Hepatocyte (in vitro differentiated cells): ENCODE data around the gene ADGRV1. TPM values are rescaled to one million over a fixed set of nuclear protein-coding genes. Genes with fewer than 3 reads are reported as not detected.
"Not testable (repeated sequence)": the region's sequence is repeated elsewhere in the genome, so short reads cannot be mapped to it uniquely, and the experiment has no call there.

Source experiments
- DNase-seq: peaks from one replicate; pipeline ENCODE4 v3.0.0-alpha.2; 2016; ENCODE audit warnings: low spot score
- H2AFZ ChIP-seq: fragments of 200-600 bp; sonication (generic); 2 replicates; pipeline ENCODE4 v1.6.0; 2016; ENCODE audit warnings: antibody characterized with exemption, mild to moderate bottlenecking
- H3K27ac ChIP-seq: fragments of 200-600 bp; sonication (generic); 2 replicates; pipeline ENCODE4 v1.5.1; 2016; ENCODE audit warnings: mild to moderate bottlenecking
- H3K27me3 ChIP-seq: fragments of 200-600 bp; sonication (generic); 2 replicates; pipeline ENCODE4 v1.6.1; 2016
- H3K36me3 ChIP-seq: fragments of 200-600 bp; sonication (generic); replicated peaks from 2 replicates; pipeline ENCODE4 v1.5.1; 2016; ENCODE audit warnings: low read depth; ENCODE audit not compliant: insufficient read depth
- H3K4me1 ChIP-seq: fragments of 200-600 bp; sonication (generic); 2 replicates; pipeline ENCODE4 v1.5.1; 2016; ENCODE audit warnings: mild to moderate bottlenecking, moderate library complexity; ENCODE audit not compliant: insufficient read depth
- H3K4me2 ChIP-seq: fragments of 200-600 bp; sonication (generic); 2 replicates; pipeline ENCODE4 v1.6.0; 2016
- H3K4me3 ChIP-seq: fragments of 200-600 bp; sonication (generic); 2 replicates; pipeline ENCODE4 v1.5.1; 2016; ENCODE audit warnings: mild to moderate bottlenecking
- H3K79me2 ChIP-seq: fragments of 200-600 bp; sonication (generic); 2 replicates; pipeline ENCODE4 v1.6.0; 2017; ENCODE audit warnings: mild to moderate bottlenecking
- H3K9me2 ChIP-seq: fragments of 200-600 bp; sonication (generic); replicated peaks from 2 replicates; pipeline ENCODE4 v1.6.0; 2017; ENCODE audit warnings: mild to moderate bottlenecking; ENCODE audit not compliant: insufficient read depth
- H3K9me3 ChIP-seq: fragments of 200-600 bp; sonication (generic); 2 replicates; pipeline ENCODE4 v1.5.1; 2016; ENCODE audit warnings: low read depth, mild to moderate bottlenecking
- H4K20me1 ChIP-seq: fragments of 200-600 bp; sonication (generic); 2 replicates; pipeline ENCODE4 v1.6.0; 2016; ENCODE audit warnings: mild to moderate bottlenecking; ENCODE audit not compliant: insufficient read depth, poor library complexity, severe bottlenecking
- CTCF ChIP-seq: fragments of 200-600 bp; sonication (generic); IDR thresholded peaks from 2 replicates; pipeline ENCODE4 v1.5.1; 2016; ENCODE audit warnings: antibody characterized with exemption, mild to moderate bottlenecking; ENCODE audit not compliant: poor library complexity
- EZH2 ChIP-seq: fragments of 200-600 bp; sonication (generic); IDR thresholded peaks from 2 replicates; pipeline ENCODE4 v1.6.1; 2016; ENCODE audit warnings: antibody characterized with exemption, mild to moderate bottlenecking, borderline replicate concordance
- EZH2phosphoT487 ChIP-seq: fragments of 200-600 bp; sonication (generic); IDR thresholded peaks from one replicate; pipeline ENCODE4 v1.6.1; 2018; ENCODE audit warnings: antibody characterized with exemption, mild to moderate bottlenecking, low read depth, moderate library complexity; ENCODE audit not compliant: unreplicated experiment, severe bottlenecking
- WGBS: methylation state at CpG from one replicate; pipeline ENCODE4 v1.1.6; 2016; ENCODE audit warnings: low lambda C conversion rate; ENCODE audit errors: missing lambda C conversion rate; 5-methylcytosine and 5-hydroxymethylcytosine counted together
- polyA plus RNA-seq: library from polyadenylated mRNA; unstranded; fragments of >200 nt; fragmentation: Nextera tagmentation; extraction: Ambion mirVana; gene quantifications from 2 replicates; pipeline ENCODE4 v1.2.1, GENCODE V29; 2016
- total RNA-seq: library from RNA; depleted of rRNA; stranded (reverse); fragments of >200 nt; gene quantifications from 2 replicates; pipeline ENCODE4 v1.2.3, GENCODE V29; 2014

Gene ADGRV1
- total and polyA plus RNA-seq, 2 experiments from 2014 or later = 74.9 to 88.3 TPM

GRCh38 chr5:90680921-90681563 is 122.4 kb downstream of the ADGRV1 start:
- 93% methylated on average over 4 of the region's 4 CpGs for WGBS

GRCh38 chr5:90682278-90682677 is 123.7 kb downstream of the ADGRV1 start:
- no peak overlapping the region for H3K4me3 ChIP-seq
- no peaks in the 10 kb centered on the region for H3K36me3 ChIP-seq
- DNase-seq = no peak
- no peaks in the 10 kb centered on the region for H3K27me3 ChIP-seq
- H3K9me2 ChIP-seq = no peaks in the 10 kb centered on the region
- H4K20me1 ChIP-seq = no peaks in the 10 kb centered on the region
- WGBS = 97% methylated on average over 2 of the region's 2 CpGs
- no peaks in the 10 kb centered on the region for H3K4me1 ChIP-seq
- no peak overlapping the region for H2AFZ ChIP-seq
- no peak for TF ChIP-seq CTCF
- TF ChIP-seq EZH2 = no peak
- no peak for TF ChIP-seq EZH2phosphoT487
- no peaks in the 10 kb centered on the region for H3K9me3 ChIP-seq
- H3K27ac ChIP-seq = no peak overlapping the region
- H3K79me2 ChIP-seq = no peaks in the 10 kb centered on the region
- no peak overlapping the region for H3K4me2 ChIP-seq

More at GRCh38 chr5:90680921-90681563, 122.4 kb downstream of the ADGRV1 start:
- H3K27ac ChIP-seq = no peak overlapping the region
- no peak overlapping the region for H2AFZ ChIP-seq
- no peak for DNase-seq
- no peaks in the 10 kb centered on the region for H3K79me2 ChIP-seq
- no peaks in the 10 kb centered on the region for H3K27me3 ChIP-seq
- H3K9me3 ChIP-seq = no peaks in the 10 kb centered on the region
- no peaks in the 10 kb centered on the region for H3K9me2 ChIP-seq
- no peaks in the 10 kb centered on the region for H3K4me1 ChIP-seq
- H3K4me2 ChIP-seq = no peak overlapping the region
- no peak for TF ChIP-seq CTCF
- TF ChIP-seq EZH2 = no peak
- no peak for TF ChIP-seq EZH2phosphoT487
- no peaks in the 10 kb centered on the region for H3K36me3 ChIP-seq
- no peak overlapping the region for H3K4me3 ChIP-seq
- no peaks in the 10 kb centered on the region for H4K20me1 ChIP-seq

- Histone ChIP-seq H3K9me2 (no peaks in the 10 kb centered on the region), H3K79me2 (no peaks in the 10 kb centered on the region), H3K9me3 (no peaks in the 10 kb centered on the region), H4K20me1 (no peaks in the 10 kb centered on the region), H3K27me3 (no peaks in the 10 kb centered on the region), H3K36me3 (no peaks in the 10 kb centered on the region), H3K4me1 (no peaks in the 10 kb centered on the region), H2AFZ (no peak overlapping the region), H3K27ac (no peak overlapping the region), H3K4me2 (no peak overlapping the region), H3K4me3 (no peak overlapping the region)
- TF ChIP-seq EZH2phosphoT487 = no peak
- TF ChIP-seq EZH2 = no peak
- TF ChIP-seq CTCF = no peak
- no peak for DNase-seq
- WGBS = 97% methylated on average over 8 of the region's 8 CpGs
These were observed 126.9 kb downstream of the ADGRV1 start for GRCh38 chr5:90685425-90686022.

GRCh38 chr5:90686363-90686762 is 127.8 kb downstream of the ADGRV1 start:
- H3K4me1 ChIP-seq, H3K9me2 ChIP-seq, H3K36me3 ChIP-seq, H2AFZ ChIP-seq, H3K79me2 ChIP-seq, H3K4me3 ChIP-seq, H4K20me1 ChIP-seq, H3K27me3 ChIP-seq, H3K27ac ChIP-seq, DNase-seq, H3K9me3 ChIP-seq, H3K4me2 ChIP-seq: not testable (repeated sequence)
- WGBS = 87% methylated on average over 2 of the region's 2 CpGs

GRCh38 chr5:90687458-90687857 is 128.9 kb downstream of the ADGRV1 start:
- 91% methylated on average over 2 of the region's 3 CpGs for WGBS
- not testable (repeated sequence) for H3K9me3 ChIP-seq, H3K27me3 ChIP-seq, H2AFZ ChIP-seq, DNase-seq, H3K79me2 ChIP-seq, H3K27ac ChIP-seq, H4K20me1 ChIP-seq, H3K9me2 ChIP-seq, H3K4me2 ChIP-seq, H3K4me1 ChIP-seq, H3K36me3 ChIP-seq, H3K4me3 ChIP-seq
